Activated CD8-positive, alpha-beta memory T cell treated with anti-CD3 and anti-CD28 coated beads, Interleukin-2, amount 50 U/mL, for 1 hour (primary cell): ENCODE measurements around the gene MYO1C.
"Not testable (repeated sequence)": the region's sequence is repeated elsewhere in the genome, so short reads cannot be mapped to it uniquely, and the experiment has no call there.

Source experiments
- DNase-seq: peaks from one replicate; pipeline ENCODE4 v3.0.0-alpha.2; 2020; ENCODE audit errors: extremely low read depth

Gene MYO1C

DNA sequence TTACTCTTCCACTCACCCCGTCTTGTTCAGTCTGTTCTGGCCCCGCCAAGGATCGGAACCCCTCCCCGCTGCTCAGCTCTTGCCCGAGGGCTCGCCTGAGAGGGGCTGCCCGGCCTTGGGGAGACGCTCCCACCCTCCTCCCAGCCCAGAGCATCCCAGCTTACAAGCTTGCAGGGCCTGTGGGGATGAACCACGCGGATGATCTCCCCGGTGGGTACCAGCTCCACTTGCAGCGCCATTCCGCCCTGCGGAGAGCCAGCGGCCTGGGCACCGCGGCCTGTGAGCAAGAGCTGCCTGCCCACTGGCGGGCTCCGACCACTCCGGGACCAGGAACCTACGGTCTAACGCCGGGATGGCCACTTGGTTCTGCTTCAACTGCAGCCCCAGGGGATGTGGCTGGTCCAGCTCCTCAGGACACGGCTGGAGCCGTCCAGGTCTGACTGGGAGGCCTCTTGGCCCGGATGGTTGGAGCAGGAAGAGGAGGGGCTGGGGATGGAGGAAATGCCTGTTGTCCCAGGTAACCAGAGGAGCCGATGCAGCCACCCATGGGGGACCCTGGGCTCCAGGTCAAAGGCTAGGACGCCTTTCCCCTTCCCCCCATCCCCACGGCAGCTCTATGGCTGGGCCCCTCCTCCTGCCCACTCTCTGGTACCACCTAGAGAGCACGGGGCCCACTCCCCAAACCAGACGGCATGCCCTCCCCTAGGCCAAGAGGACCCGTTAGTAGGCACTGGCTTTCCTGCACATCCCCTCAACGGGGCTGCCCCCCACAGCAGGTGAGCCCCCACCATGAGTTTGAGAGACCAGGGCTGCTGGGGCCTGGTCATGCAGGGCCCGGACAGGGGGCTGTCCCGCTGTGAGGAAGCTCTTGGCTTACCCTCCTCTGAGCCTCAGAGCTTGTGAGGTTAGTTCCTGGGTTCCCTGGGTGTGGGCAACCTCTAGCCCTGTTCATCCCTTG lies at the start of gene MYO1C:
TSS of gene MYO1C (minus strand) at position 438 of the 958 bp plus-strand sequence. CDS start at position 239, 199 bp downstream.
- no peak for DNase-seq

- DNase-seq, result no peak
Observed at GRCh38 chr17:1541367-1541904, 49.0 kb upstream of the MYO1C start.

DNA sequence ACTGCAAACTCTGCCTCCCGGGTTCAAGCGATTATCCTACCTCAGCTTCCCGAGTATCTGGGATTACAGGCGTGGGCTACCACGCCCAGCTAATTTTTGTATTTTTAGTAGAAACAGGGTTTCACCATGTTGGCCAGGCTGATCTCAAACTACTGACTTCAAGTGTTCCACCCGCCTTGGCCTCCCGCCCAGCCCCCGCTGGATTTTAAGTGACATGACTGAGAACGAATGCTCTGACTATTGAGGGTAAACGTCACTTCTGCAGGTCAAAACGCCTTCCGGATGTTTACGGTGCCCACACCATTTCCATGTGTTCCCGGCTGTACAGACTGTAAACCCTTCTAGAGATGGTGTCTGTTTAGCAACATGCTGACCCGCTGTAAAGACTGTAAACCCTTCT lies 47.3 kb upstream of the MYO1C start:
- DNase-seq, result no peak

- DNase-seq, result no peak
Observed at GRCh38 chr17:1535737-1536136, 43.3 kb upstream of the MYO1C start.

GRCh38 chr17:1533661-1534325 lies 41.3 kb upstream of the MYO1C start:
- no peak for DNase-seq

GRCh38 chr17:1532836-1533602 lies 40.5 kb upstream of the MYO1C start:
- DNase-seq, result no peak

DNA sequence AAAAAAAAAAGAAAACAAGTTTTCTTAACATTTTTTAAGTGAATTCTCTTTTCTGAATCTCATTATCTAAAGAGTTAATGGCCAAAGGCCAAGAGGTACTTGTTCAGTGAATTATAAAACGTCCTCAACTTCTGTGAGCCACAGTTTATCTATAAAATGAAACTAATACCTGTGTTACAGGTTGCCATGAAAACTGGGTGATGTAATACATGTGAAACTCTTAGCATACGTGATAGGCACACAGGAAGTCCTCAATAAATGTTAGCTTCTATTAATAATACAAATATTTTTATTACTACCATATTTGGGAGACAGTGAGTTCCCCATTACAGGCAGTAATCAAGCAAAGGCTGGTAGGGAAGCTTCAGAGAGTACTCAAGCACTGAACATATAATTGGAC lies 37.4 kb upstream of the MYO1C start:
- DNase-seq, result no peak

DNA sequence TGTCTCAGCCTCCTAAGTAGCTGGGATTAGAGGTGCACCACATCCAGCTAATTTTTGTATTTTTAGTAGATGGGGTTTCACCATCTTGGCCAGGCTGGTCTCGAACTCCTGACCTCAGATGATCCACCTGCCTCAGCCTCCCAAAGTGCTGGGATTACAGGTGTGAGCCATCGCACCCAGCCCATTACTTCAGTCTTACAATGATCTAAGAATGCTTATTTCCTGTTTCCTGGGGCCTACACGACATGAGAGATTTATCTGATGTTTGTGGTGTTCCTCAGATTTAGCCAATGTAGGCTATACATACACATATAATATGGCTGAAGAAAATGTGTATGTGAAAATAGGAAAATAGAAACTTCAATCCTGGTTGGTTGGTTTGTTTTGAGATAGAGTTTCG lies 34.4 kb upstream of the MYO1C start:
- not testable (repeated sequence) for DNase-seq

- no peak for DNase-seq
Observed at GRCh38 chr17:1522626-1523025, 30.1 kb upstream of the MYO1C start.

DNA sequence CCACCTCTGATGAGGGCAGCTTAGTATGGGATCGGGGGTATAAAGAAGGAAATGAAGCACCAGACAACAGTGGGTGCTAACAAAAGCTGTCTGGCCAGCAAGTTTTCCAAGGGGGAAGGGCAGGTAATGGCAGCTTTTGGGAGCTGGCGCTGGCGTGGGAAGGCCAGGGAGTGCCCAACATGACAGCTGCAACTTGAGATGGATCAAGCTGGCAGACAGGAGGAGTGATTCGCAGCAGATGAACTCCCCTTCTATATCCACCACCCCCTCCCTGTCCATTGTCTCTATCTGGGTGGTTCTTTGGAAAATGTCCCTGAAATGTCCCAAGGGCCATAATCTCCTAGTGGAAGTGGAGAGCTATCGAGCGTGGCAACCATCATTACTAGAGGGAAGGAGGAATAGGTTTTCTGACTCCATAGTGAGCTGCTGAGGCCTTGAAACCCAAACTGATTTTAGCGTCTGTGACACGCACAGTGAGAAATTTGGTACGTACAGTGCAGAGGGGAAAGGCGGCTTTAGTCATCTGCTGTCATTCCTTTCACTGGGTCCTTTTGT lies 28.7 kb upstream of the MYO1C start:
- DNase-seq, result no peak

DNA sequence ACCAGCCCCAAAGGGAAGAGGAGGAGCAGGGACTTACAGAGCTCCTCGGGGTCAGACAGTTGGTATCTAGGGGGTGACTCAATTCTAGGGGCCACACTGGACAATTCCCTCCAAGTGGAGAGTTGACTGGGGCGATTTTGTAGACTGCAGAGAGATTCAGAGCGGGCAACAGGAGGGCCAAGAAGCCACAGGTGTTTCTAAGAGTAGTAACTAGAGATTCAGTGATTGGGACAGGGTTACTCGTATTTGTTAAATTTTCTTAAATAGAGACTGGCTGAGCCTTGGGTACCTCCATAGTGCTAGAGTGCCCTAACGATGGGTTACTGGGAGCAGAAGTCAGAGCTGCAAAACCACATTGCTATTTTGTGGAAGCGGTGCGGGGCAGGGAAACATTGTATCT lies 27.2 kb upstream of the MYO1C start:
- no peak for DNase-seq

DNA sequence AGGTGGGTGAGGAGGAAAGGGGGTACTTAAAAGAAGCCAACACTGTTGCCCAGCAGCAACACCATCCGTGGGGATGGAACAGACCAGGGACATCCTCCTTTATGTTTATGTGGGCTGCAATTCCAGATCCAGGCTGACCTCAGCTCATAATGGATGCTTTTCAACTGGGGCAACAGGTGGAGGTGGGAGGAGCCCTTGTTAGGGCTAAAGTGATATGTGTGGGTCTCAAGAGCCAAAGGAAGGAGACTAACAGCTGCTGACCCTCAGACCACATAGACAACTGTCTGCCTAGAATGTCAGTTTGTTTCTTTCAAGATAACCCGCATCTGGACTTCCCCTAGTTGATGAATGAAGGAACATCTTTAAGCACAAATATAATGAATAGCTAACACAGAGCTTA lies 25.9 kb upstream of the MYO1C start:
- no peak for DNase-seq

DNA sequence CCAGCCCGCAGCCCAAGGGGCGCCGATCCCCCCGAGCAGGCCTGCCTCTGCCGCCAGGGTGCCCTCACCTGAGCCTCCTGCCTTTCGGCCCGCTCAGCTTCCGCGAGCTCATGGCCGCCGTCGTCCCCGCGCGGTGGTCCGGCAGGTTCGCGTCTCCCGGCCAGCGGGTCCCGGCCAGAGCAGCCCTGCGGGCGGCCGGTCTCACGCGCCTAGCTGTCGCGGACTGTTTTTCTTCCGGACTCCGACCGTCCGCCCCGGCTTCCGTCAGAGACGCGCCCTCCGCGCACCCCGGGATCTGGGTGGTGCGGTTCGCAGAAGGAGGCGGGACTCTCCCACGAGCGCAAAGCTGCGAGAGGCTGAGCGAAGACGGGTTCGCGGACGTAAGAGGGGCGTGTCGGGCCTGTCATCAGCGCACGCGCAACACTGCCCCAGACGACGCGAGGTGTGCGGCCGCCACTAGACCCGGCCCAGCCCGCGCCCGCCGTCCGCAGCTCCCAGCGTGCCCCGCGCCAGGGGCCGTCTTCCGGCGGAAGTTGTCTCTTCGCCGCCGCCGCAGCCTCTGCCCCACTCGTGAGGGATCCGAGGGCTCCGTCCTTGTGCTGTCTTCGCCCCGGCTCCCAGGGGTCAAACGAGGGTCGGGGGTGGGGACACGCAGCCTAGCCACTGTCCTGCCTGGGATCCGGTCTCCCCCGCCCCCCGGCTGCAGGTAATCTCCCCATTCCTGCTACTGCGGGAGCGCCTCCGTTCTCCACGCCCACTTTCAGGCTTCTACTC lies 24.1 kb upstream of the MYO1C start, which contains the start of gene INPP5K:
TSS of gene INPP5K (minus strand) at position 225 of the 774 bp plus-strand sequence. CDS start at position 112, 113 bp downstream.
- peak; percentile 90 for DNase-seq

- DNase-seq, result no peak
Observed at GRCh38 chr17:1515640-1516387, 23.3 kb upstream of the MYO1C start.

DNA sequence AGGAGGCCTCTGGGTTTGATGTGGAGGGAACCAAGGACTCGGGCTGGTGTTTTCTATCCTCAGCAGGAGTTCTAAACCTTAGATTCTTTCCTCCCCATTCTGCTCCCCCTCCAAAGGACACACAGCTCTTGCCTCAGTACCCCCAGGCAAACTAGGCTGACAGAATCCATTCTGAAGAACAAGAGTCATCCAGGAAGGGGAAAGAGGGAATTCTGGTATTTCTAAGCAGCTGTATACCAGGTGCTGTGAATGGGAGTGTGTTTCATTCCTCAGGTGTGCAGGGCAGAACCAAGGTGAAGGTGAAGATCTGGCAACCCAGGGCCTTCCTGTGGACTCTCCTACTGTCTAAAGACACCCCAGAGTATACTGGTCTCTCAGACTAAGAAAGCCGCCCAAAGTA lies 19.9 kb upstream of the MYO1C start:
- DNase-seq, result no peak

DNA sequence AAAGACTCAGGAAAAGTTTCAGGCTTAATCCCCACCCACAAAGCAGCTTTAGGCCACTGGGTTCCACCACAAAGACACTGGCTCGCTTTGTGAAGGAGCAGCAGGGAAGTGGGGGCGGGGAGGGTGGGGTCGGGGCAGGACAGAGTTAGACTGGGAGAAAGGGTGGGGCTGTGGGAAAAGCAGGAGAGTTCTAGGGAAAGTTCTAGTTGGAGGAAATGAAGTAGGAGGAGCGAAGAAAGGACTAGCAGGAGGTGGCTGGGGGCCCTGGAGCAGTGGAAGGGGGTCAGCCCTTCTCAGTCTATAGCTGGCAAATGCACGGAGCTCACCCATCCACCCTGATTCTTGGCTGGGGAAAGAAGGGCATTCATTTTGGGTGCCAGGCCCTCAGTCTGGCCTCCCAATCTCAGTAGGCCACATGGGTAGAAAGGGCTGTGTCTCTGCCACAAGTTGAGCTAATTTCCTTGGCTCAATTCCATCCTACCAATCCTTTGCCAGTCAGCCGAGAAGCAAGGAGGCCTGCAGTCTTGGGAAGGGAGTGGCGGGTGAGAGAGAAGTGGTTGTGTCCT lies 19.4 kb upstream of the MYO1C start:
- DNase-seq, result no peak

DNA sequence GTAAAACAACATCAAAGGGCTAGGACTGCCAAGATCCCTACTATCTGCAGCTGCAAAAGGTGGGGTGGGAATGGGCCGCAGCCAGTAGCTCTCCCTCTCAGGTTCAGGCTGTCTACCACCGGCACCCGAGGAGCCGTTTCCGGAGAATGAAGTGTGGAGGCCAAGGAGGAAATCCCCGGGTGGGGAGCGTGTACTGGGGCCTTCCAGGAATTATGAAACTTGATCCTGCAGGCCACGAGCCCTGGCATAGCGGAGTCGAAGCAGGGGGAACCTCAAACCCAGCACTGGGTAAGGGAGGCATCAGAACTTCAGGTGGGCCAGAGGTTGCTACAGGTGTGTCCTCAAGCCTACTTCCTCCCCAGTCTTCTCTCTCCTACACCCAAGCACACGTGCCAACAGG lies 18.8 kb upstream of the MYO1C start:
- DNase-seq, result no peak

- no peak for DNase-seq
Observed at GRCh38 chr17:1509290-1509881, 16.9 kb upstream of the MYO1C start.

- DNase-seq, result not testable (repeated sequence)
Observed at GRCh38 chr17:1508709-1509108, 16.2 kb upstream of the MYO1C start.
